Measurements from ENCODE around the gene CD38.
"Not testable (repeated sequence)": the region's sequence is repeated elsewhere in the genome, so short reads cannot be mapped to it uniquely, and the experiment has no call there.

The CD38 gene

GRCh38 chr4:15778289-15779241 is at the start of gene CD38:
Gene CD38, plus strand, starts transcription at chr4:15778328. Its CDS starts 87 bp downstream, at chr4:15778415.
- no peak for DNase-seq (ENCODE audit: low read depth in 2 of 2, low spot score in 1 of 2)

DNA sequence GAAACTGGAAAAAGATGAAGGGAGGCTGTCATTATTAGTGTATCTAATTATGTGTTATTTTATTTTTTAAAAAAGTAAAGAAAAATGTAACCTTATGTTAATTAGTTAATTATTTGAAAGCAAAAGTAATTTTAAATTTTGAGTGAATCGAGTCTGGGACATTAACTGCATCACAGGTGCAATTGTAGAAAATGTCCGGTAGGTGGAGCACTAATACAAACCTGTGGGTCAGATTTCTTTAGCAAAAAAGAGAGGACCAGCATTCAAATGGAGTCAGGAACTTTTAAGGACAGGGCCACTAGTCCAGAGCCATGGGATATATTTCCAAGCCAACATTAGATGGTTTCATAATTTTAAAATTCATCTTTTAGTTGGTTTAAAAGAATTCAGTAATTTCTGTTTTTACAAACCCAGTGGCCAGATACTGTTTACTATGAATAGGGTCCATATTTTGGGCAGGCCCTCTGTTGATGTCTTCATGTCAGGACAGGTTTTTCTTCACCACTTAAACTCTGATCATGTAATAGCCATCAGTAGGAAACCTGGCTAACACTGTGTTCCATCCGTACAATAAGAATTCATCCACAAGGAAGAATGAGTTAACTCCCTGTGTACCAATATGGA is 48.1 kb upstream of the CD38 start:
- no peak for DNase-seq (ENCODE audit: low read depth in 2 of 2, low spot score in 1 of 2)

DNA sequence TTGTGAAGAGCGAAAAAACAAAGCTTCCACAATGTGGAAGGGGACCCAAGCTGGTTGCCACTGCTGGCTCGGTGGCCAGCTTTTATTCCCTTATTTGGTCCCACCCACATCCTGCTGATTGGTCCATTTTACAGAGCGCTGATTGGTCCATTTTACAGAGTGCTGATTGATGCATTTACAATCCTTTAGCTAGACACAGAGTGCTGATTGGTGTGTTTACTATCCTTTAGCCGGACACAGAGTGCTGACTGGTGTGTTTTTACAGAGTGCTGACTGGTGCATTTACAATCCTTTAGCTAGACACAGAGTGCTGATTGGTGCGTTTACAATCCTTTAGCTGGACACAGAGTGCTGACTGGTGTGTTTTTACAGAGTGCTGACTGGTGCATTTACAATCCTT is 45.1 kb upstream of the CD38 start:
- not testable (repeated sequence) for DNase-seq (ENCODE audit: low read depth in 2 of 2, low spot score in 1 of 2)

DNA sequence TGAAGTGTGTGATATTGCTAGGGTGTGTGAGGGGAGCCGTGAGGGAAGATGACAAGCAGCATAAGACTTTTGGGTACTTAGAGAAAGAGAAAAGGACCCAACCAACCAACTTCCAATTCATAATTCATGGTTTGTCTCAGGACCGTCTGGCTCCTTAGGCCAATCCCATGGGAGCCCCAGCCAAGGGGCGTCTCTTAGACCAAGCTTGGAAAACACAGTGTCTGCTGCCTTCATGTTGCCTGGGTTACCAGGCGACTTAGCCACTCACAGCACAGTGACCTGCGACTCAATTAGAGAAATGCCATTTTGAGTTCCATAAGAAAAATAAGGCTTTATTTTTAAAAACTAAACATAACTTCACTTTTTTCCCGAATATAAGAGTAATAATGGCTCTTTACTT is 42.6 kb upstream of the CD38 start:
- DNase-seq (ENCODE audit: low read depth in 2 of 2, low spot score in 1 of 2): no peak

DNA sequence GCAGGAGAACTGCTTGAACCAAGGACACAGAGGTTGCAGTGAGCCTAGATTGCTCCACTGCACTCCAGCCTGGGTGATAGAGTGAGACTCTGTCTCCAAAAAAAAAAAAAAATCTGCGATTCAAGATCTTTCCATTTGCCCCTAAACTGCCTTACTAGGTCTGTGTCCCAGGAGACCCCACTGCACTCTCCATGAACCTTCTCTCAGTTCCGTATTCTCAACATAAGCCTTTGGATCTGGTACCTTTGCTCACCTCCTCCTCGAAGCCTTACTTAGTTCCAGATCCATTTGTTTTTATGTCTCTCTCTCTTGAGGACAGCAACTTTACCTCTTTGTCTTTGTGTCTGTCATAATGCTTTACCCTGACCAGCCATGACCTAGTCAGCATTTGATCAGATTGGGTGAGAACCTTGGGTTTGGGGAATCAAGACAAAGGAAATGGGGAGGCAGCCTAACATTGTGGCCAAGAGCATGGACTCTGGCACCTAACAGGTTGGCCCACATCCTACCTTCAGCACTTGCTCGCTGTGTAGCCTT is 41.5 kb upstream of the CD38 start:
- no peak for DNase-seq (ENCODE audit: low read depth in 2 of 2, low spot score in 1 of 2)

GRCh38 chr4:15737255-15737654 is 40.9 kb upstream of the CD38 start:
- no peak for DNase-seq (ENCODE audit: low read depth in 2 of 2, low spot score in 1 of 2)

GRCh38 chr4:15738877-15739276 is 39.3 kb upstream of the CD38 start:
- no peak for DNase-seq (ENCODE audit: low read depth in 2 of 2, low spot score in 1 of 2)

- no peak for DNase-seq (ENCODE audit: low read depth in 2 of 2, low spot score in 1 of 2)
Measured at GRCh38 chr4:15740764-15741404, 37.2 kb upstream of the CD38 start.

- DNase-seq (ENCODE audit: low read depth in 2 of 2, low spot score in 1 of 2): no peak
Measured at GRCh38 chr4:15742083-15742582, 36.0 kb upstream of the CD38 start.

DNA sequence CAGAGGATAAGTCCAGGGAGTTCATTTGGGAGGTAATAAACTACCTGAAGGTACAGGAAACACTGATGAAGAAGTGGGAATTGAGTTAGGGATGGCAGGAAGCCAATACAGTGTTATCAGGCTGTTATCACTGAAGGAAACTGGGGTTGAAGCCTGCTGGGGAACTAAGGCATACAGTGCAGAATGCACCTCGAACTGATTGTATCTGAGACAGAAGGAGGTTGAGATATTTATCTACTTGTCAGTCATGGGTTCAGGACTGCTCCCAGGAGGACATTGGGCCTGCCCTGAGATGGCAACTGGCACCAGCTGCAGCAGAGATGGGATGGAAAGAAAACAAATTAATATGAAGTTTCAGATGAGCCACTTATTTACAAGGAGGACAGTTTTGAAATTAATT is 35.5 kb upstream of the CD38 start:
- no peak for DNase-seq (ENCODE audit: low read depth in 2 of 2, low spot score in 1 of 2)

DNA sequence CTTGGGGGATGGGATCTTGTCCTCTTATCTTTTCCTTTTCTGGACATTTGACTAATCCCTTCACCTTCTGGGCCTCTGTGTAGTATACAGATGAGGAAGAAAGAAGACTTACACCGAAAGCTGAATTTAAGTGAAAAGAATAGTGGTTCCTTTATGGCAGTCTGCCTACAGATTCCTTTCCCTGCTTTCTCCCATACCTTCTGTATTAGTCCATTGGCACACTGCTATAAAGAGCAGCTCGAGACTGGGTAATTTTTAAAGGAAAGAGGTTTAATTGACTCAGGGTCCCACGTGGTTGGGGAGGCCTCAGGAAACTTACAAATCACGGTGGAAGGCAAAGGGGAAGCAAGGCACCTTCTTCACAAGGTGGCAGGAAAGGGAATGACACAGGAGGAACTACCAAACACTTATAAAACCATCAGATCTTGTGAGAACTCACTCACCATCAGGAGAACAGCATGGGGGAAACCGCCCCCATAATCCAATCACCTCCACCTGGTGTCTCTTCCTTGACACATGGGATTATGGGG is 34.0 kb upstream of the CD38 start:
- no peak for DNase-seq (ENCODE audit: low read depth in 2 of 2, low spot score in 1 of 2)

GRCh38 chr4:15746110-15746509 is 32.0 kb upstream of the CD38 start:
- DNase-seq (ENCODE audit: low read depth in 2 of 2, low spot score in 1 of 2): no peak

DNA sequence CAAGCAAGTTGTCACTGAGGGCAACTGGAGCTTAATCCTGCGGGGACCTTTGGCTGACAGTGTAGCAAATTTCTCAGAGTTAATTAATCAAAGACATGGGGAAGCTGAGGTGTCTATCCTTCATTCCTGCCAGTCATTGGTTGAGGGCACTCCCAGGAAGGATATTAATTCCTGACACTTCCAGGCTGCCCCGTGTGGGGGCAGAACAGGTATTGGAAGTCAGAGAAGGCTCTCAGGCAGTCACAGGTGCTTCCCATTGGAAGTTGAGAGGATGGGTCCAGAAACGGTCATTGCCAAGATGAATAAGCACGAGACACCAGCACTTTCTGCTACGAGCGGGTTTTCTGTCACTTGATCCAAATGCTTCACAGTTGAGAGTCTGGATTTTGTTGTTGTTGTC is 29.1 kb upstream of the CD38 start:
- DNase-seq (ENCODE audit: low read depth in 2 of 2, low spot score in 1 of 2): no peak

DNA sequence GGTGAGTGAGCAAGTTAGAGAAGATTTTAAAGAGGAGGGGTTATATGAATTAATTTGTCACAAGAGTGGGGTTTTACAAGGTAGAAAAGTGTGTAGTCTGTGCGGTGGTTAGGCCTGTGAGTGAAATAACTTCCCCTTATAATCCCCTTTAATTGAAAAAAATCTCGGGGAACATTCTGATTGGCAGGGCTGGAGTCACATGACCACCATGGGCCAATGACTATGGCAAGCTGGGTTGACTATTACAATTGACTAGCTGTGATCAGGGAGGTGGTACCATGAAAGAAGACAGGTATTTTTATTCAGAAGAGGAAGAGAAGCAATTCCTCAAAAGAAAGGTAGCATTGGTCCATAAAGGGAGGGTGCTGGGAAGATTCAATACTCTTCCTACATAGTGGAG is 27.0 kb upstream of the CD38 start:
- DNase-seq (ENCODE audit: low read depth in 2 of 2, low spot score in 1 of 2): no peak

GRCh38 chr4:15753081-15753480 is 25.0 kb upstream of the CD38 start:
- no peak for DNase-seq (ENCODE audit: low read depth in 2 of 2, low spot score in 1 of 2)

- DNase-seq (ENCODE audit: low read depth in 2 of 2, low spot score in 1 of 2): no peak
Measured at GRCh38 chr4:15753786-15754185, 24.3 kb upstream of the CD38 start.

GRCh38 chr4:15754323-15754722 is 23.8 kb upstream of the CD38 start:
- no peak for DNase-seq (ENCODE audit: low read depth in 2 of 2, low spot score in 1 of 2)

DNA sequence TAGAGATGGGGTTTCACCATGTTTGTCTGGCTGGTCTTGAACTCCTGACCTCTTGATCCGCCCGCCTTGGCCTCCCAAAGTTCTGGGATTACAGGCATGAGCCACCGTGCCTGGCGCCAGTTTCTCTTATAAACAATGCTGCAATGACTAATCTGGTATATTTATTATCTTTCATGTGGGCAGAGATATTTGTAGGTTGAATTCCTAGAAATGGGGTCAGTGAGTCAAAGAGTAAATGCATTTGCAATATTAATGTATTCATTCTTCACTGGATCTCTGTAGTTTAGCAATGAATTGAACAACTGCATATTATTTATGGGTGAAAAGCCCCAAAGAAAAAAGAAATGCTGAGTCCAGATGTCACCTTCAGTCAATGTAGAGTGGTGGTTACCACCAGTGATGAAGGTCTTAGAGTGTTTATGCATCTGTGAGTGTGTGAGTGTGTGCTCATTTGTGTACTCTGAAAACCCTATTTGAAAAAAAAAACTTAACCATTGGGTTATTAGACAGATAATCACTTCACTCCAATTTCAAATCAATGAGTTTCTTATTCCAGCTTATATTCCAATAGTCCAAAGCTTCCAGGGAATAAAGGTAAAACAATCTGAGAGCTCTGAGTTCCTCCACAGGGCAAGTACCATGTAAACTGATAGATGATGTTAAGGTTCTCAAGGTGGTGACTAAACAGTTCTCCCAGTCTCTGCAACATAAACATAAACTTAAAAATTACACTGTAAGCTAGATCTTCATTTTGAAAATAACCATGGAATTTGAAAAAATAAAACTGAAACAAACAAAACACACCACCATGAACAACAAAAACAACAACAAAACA is 22.6 kb upstream of the CD38 start:
- DNase-seq (ENCODE audit: low read depth in 2 of 2, low spot score in 1 of 2): no peak

- DNase-seq (ENCODE audit: low read depth in 2 of 2, low spot score in 1 of 2): peak in 1 of 2 donors; percentile 40
Measured at GRCh38 chr4:15756361-15756861, 21.7 kb upstream of the CD38 start.

GRCh38 chr4:15757054-15757453 is 21.1 kb upstream of the CD38 start:
- DNase-seq (ENCODE audit: low read depth in 2 of 2, low spot score in 1 of 2): no peak
